HL-60 (cell line): ENCODE data around the gene OR12D2.

Source experiments
- CTCF ChIP-seq: IDR thresholded peaks from one replicate; pipeline ENCODE4 v1.5.1; 2011; ENCODE audit warnings: low read length, control low read depth, inconsistent platforms; ENCODE audit not compliant: insufficient read depth
- GABPA ChIP-seq: IDR thresholded peaks from 2 replicates; pipeline ENCODE4 v1.6.1; 2012; ENCODE audit warnings: low read depth
- POLR2AphosphoS5 ChIP-seq: IDR thresholded peaks from 2 replicates; pipeline ENCODE4 v1.6.1; 2012; ENCODE audit warnings: low read depth
- REST ChIP-seq: IDR thresholded peaks from 2 replicates; pipeline ENCODE4 v1.6.1; 2012; ENCODE audit warnings: low read depth; ENCODE audit not compliant: insufficient replicate concordance
- SPI1 ChIP-seq: IDR thresholded peaks from 2 replicates; pipeline ENCODE4 v1.6.1; 2012; ENCODE audit warnings: low read depth, mild to moderate bottlenecking, borderline replicate concordance

GRCh38 chr6:29419516-29419915 lies 24.1 kb downstream of the OR12D2 start:
- no peak for TF ChIP-seq REST
- no peak for TF ChIP-seq POLR2AphosphoS5
- TF ChIP-seq CTCF, result no peak
- no peak for TF ChIP-seq GABPA
- TF ChIP-seq SPI1, result no peak
